Measurements from ENCODE around the gene CNBD2. TPM values are rescaled to one million over a fixed set of nuclear protein-coding genes. Genes with fewer than 3 reads are reported as not detected.

CNBD2 gene
- polyA plus RNA-seq, 1 donor, result 5.5 TPM

DNA sequence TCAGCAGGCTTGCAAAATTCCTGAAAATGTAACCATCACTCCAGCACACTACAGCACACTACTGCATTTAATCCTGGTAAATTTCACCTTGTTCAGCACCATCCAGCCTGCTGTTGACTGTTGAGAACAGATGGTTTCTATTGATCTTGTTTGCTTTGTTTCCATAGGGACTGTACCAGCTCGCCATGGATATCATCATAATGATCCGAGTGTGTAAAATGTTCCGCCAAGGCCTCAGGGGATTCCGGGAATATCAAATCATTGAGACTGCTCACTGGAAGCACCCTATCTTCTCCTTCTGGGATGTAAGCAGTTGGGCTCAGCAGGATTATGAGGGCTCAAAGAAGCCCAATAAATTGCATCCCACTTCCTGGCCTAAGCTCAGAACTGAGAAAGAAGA, 4.1 kb downstream of the CNBD2 start:
- Histone ChIP-seq H3K4me3 (ENCODE audit: low read length) (no peak overlapping the region), H3K36me3 (ENCODE audit: control insufficient read depth, insufficient read depth, low read length) (no peaks in the 10 kb centered on the region), H3K27me3 (ENCODE audit: control insufficient read depth, insufficient read depth, low read length) (no peaks in the 10 kb centered on the region), H3K9me3 (ENCODE audit: control insufficient read depth, low read depth, low read length) (no peaks in the 10 kb centered on the region), H3K4me1 (ENCODE audit: control insufficient read depth, insufficient read depth, low read length) (no peaks in the 10 kb centered on the region), H3K27ac (ENCODE audit: low read length) (peak overlapping the region; percentile 19)
- WGBS (ENCODE audit: insufficient coverage, low lambda C conversion rate), result no CpG with 5 or more reads among the region's 4 CpGs
- peak in 1 of 2 donors; percentile 30 for DNase-seq

- Histone ChIP-seq H3K27me3 (ENCODE audit: control insufficient read depth, insufficient read depth, low read length) (no peaks in the 10 kb centered on the region), H3K4me1 (ENCODE audit: control insufficient read depth, insufficient read depth, low read length) (no peaks in the 10 kb centered on the region), H3K27ac (ENCODE audit: low read length) (no peak overlapping the region), H3K36me3 (ENCODE audit: control insufficient read depth, insufficient read depth, low read length) (no peaks in the 10 kb centered on the region), H3K4me3 (ENCODE audit: low read length) (no peak overlapping the region), H3K9me3 (ENCODE audit: control insufficient read depth, low read depth, low read length) (no peaks in the 10 kb centered on the region)
- no peak for DNase-seq
- 38% methylated on average over 1 of the region's 4 CpGs for WGBS (ENCODE audit: insufficient coverage, low lambda C conversion rate)
These were observed 5.9 kb downstream of the CNBD2 start for GRCh38 chr20:35974256-35974655.

DNA sequence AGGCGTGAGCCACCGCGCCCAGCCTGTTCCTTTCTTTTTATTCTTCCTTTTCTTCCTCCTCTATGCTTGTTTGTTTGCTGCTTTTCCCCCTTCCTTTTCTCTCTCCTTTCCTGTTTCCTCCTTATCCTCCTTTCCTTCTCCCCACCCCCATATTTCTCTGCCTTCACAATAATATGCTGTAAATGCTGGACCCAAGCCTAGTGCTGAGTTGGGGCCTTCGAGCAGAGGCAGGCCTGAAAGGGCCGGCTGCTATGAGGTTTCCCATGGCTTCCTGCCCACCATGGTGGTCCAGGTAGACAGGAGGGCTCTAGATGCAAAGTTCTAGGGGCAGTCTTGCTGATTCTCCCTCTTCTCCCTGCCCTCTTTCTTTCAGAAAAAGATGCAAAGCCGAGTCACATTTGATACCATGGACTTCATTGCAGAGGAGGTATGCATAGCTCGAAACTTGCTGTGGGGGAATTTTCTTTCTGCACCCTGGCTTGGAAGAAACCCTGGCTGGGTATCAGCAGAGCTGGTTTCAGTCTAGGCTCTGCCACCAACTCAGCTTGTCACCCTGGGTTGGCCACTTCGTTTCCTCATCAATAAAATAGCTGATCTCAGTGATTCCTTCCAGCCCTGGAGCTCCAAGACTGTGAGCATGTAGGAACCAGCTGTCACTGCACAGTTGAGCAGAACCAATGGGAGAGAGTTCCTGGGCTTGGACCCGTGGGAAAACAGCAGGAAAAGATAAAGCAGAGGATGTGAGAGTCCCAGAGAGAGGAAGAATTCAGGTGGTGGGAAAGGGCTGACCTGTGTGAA, 7.4 kb downstream of the CNBD2 start:
- WGBS (ENCODE audit: insufficient coverage, low lambda C conversion rate), result no CpG with 5 or more reads among the region's 9 CpGs
- DNase-seq, result no peak

DNA sequence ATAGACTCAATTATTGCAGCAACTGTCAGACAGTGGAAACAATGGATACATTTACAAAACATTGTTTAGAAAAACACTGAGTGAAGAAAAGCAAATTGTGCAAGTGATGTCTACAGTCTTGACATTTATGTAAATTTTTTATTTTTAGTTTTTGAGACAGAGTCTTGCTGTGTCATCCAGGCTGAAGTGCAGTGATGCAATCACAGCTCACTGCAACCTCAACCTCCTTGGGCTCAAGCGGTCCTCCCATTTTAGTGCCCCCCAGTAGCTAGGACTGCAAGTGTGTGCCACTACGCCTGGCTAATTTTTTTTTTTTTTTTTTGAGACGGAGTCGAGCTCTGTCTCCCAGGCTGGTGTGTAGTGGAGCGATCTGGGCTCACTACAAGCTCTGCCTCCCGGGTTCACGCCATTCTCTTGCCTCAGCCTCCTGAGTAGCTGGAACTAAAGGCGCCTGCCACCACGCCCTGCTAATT, 9.7 kb downstream of the CNBD2 start:
- no peaks in the 10 kb centered on the region for H3K4me1 ChIP-seq (ENCODE audit: control insufficient read depth, insufficient read depth, low read length)
- no peak for DNase-seq
- no peak overlapping the region for H3K4me3 ChIP-seq (ENCODE audit: low read length)
- H3K27ac ChIP-seq (ENCODE audit: low read length), result no peak overlapping the region
- H3K9me3 ChIP-seq (ENCODE audit: control insufficient read depth, low read depth, low read length), result no peaks in the 10 kb centered on the region
- H3K27me3 ChIP-seq (ENCODE audit: control insufficient read depth, insufficient read depth, low read length), result peaks cover 4% of the 10 kb centered on the region
- no CpG with 5 or more reads among the region's 9 CpGs for WGBS (ENCODE audit: insufficient coverage, low lambda C conversion rate)
- H3K36me3 ChIP-seq (ENCODE audit: control insufficient read depth, insufficient read depth, low read length), result no peaks in the 10 kb centered on the region

More for the DNA sequence above, 7.4 kb downstream of the CNBD2 start:
- Histone ChIP-seq H3K36me3 (ENCODE audit: control insufficient read depth, insufficient read depth, low read length) (no peaks in the 10 kb centered on the region), H3K4me3 (ENCODE audit: low read length) (no peak overlapping the region), H3K27ac (ENCODE audit: low read length) (no peak overlapping the region), H3K27me3 (ENCODE audit: control insufficient read depth, insufficient read depth, low read length) (peaks cover 4% of the 10 kb centered on the region), H3K9me3 (ENCODE audit: control insufficient read depth, low read depth, low read length) (no peaks in the 10 kb centered on the region), H3K4me1 (ENCODE audit: control insufficient read depth, insufficient read depth, low read length) (no peaks in the 10 kb centered on the region)

GRCh38 chr20:35979544-35979943, 11.2 kb downstream of the CNBD2 start:
- H3K9me3 ChIP-seq (ENCODE audit: control insufficient read depth, low read depth, low read length), result no peaks in the 10 kb centered on the region
- H3K27ac ChIP-seq (ENCODE audit: low read length), result no peak overlapping the region
- no peak overlapping the region for H3K4me3 ChIP-seq (ENCODE audit: low read length)
- peaks cover 4% of the 10 kb centered on the region for H3K27me3 ChIP-seq (ENCODE audit: control insufficient read depth, insufficient read depth, low read length)
- whole genome bisulfite sequencing (ENCODE audit: insufficient coverage, low lambda C conversion rate), result no CpG with 5 or more reads among the region's 5 CpGs
- H3K36me3 ChIP-seq (ENCODE audit: control insufficient read depth, insufficient read depth, low read length), result no peaks in the 10 kb centered on the region
- no peak for DNase-seq
- no peaks in the 10 kb centered on the region for H3K4me1 ChIP-seq (ENCODE audit: control insufficient read depth, insufficient read depth, low read length)

GRCh38 chr20:35981969-35982368, 13.6 kb downstream of the CNBD2 start:
- DNase-seq, result no peak
- Histone ChIP-seq H3K27ac (ENCODE audit: low read length) (no peak overlapping the region), H3K36me3 (ENCODE audit: control insufficient read depth, insufficient read depth, low read length) (no peaks in the 10 kb centered on the region), H3K9me3 (ENCODE audit: control insufficient read depth, low read depth, low read length) (no peaks in the 10 kb centered on the region), H3K27me3 (ENCODE audit: control insufficient read depth, insufficient read depth, low read length) (peaks cover 4% of the 10 kb centered on the region), H3K4me1 (ENCODE audit: control insufficient read depth, insufficient read depth, low read length) (no peaks in the 10 kb centered on the region), H3K4me3 (ENCODE audit: low read length) (no peak overlapping the region)
- WGBS (ENCODE audit: insufficient coverage, low lambda C conversion rate), result 80% methylated on average over 1 of the region's 3 CpGs

- Histone ChIP-seq H3K27me3 (ENCODE audit: control insufficient read depth, insufficient read depth, low read length) (peaks cover 4% of the 10 kb centered on the region), H3K27ac (ENCODE audit: low read length) (no peak overlapping the region), H3K4me3 (ENCODE audit: low read length) (no peak overlapping the region), H3K4me1 (ENCODE audit: control insufficient read depth, insufficient read depth, low read length) (no peaks in the 10 kb centered on the region), H3K36me3 (ENCODE audit: control insufficient read depth, insufficient read depth, low read length) (no peaks in the 10 kb centered on the region), H3K9me3 (ENCODE audit: control insufficient read depth, low read depth, low read length) (no peaks in the 10 kb centered on the region)
- no peak for DNase-seq
- WGBS (ENCODE audit: insufficient coverage, low lambda C conversion rate), result no CpG with 5 or more reads among the region's 6 CpGs
These were observed 16.0 kb downstream of the CNBD2 start for GRCh38 chr20:35984382-35984781.

DNA sequence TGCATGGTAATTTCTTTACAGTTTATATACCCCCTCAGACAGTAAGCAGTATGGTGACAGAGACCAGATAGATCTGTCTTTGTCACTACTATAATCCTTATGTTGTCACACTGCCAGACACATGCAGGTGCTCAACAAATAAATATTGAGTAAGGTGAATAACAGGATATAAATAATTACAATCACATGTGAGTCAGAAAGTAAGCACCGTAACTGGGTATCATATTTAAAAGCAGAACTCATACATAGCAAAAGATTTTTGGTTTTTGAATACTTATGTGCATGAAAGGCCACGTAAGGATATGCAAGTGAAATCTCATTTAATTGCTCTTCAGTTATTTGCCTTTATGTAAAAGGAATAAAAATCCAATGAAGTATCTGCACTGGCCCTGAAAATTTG, 17.4 kb downstream of the CNBD2 start:
- no peaks in the 10 kb centered on the region for H3K36me3 ChIP-seq (ENCODE audit: control insufficient read depth, insufficient read depth, low read length)
- no peaks in the 10 kb centered on the region for H3K27me3 ChIP-seq (ENCODE audit: control insufficient read depth, insufficient read depth, low read length)
- H3K4me1 ChIP-seq (ENCODE audit: control insufficient read depth, insufficient read depth, low read length), result no peaks in the 10 kb centered on the region
- WGBS (ENCODE audit: insufficient coverage, low lambda C conversion rate), result no CpG with 5 or more reads among the region's 2 CpGs
- H3K9me3 ChIP-seq (ENCODE audit: control insufficient read depth, low read depth, low read length), result no peaks in the 10 kb centered on the region
- H3K27ac ChIP-seq (ENCODE audit: low read length), result no peak overlapping the region
- no peak overlapping the region for H3K4me3 ChIP-seq (ENCODE audit: low read length)
- no peak for DNase-seq

DNA sequence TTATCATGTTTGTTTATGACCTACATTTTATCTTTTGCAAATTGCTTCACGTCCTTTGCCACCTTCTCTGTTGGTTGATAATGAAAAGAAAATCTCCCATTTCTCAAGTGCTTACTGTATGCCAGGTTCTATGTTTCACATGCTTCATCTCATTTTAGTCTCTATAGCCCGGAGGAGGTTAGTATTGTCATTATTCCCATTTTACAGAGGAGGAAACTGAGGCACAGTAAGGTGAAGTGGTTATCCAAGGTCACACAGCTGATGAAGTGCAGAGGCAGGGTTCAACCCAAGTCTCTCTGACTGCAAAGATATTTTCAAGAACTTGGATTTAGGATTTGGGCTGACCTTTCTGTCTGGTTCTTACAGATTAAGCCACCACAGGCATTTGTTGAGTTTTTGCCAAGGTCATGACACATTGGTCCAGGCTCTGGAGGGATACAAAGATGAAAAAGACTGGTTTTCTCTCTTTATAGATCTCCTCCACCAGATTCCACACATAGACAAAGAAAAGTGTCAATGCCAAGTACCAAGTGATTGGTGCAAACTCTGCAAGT, 20.6 kb downstream of the CNBD2 start:
- Histone ChIP-seq H3K36me3 (ENCODE audit: control insufficient read depth, insufficient read depth, low read length) (no peaks in the 10 kb centered on the region), H3K27ac (ENCODE audit: low read length) (no peak overlapping the region), H3K9me3 (ENCODE audit: control insufficient read depth, low read depth, low read length) (no peaks in the 10 kb centered on the region), H3K4me3 (ENCODE audit: low read length) (no peak overlapping the region), H3K4me1 (ENCODE audit: control insufficient read depth, insufficient read depth, low read length) (no peaks in the 10 kb centered on the region), H3K27me3 (ENCODE audit: control insufficient read depth, insufficient read depth, low read length) (no peaks in the 10 kb centered on the region)
- DNase-seq, result no peak
- WGBS (ENCODE audit: insufficient coverage, low lambda C conversion rate), result 60% methylated on average over 1 of the region's 2 CpGs

DNA sequence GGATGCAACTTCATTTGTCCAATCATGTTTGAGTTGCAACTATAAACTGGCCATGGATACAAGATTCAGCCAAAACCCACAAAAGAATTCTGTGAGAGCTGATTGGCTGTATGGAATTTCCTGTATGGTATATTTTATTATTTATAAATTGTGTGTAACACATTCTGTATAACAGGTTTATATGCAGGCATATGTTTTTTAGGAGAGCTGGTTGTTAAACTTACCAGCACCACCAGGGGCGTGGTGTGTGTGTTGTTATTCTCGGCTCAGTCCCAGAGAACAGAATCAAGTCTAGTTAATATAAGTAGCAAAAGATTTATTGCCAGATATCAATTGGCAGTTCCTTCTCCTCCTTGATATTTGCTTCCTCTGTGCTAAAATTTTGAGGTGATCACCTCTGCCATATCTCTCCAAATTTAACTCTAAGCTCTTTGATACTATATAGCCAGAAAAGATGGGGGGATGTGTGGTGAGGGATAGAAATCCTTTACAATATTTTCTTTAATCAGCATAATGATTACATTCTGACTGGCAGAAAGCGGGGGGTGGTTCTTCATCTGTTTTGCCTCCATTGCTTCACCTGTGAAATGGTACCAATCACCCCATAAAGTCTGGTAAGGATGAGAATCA, 22.9 kb downstream of the CNBD2 start:
- DNase-seq, result no peak
- 50% methylated on average over 1 of the region's 3 CpGs for WGBS (ENCODE audit: insufficient coverage, low lambda C conversion rate)

More for the DNA sequence above, 22.9 kb downstream of the CNBD2 start:
- H3K9me3 ChIP-seq (ENCODE audit: control insufficient read depth, low read depth, low read length), result no peaks in the 10 kb centered on the region
- no peak overlapping the region for H3K4me3 ChIP-seq (ENCODE audit: low read length)
- H3K27ac ChIP-seq (ENCODE audit: low read length), result no peak overlapping the region
- H3K36me3 ChIP-seq (ENCODE audit: control insufficient read depth, insufficient read depth, low read length), result no peaks in the 10 kb centered on the region
- no peaks in the 10 kb centered on the region for H3K4me1 ChIP-seq (ENCODE audit: control insufficient read depth, insufficient read depth, low read length)
- no peaks in the 10 kb centered on the region for H3K27me3 ChIP-seq (ENCODE audit: control insufficient read depth, insufficient read depth, low read length)

Measured in large intestine (tissue), 3 donors.